B cell (primary cell): Measurements from ENCODE around the gene TMPRSS7.
"Not testable (repeated sequence)": the region's sequence is repeated elsewhere in the genome, so short reads cannot be mapped to it uniquely, and the experiment has no call there.

Experiments
- EZH2 ChIP-seq: IDR thresholded peaks from 2 replicates; pipeline ENCODE4 v1.6.1; 2012; ENCODE audit warnings: borderline replicate concordance, low read depth, mild to moderate bottlenecking, moderate library complexity, low read length; ENCODE audit not compliant: insufficient read depth, poor library complexity, severe bottlenecking
- TF ChIP-seq, protein P1 (sequence below): fragments of 200-600 bp; IDR thresholded peaks from one replicate; pipeline ENCODE4 v1.8.0; 2022; ENCODE audit warnings: antibody characterized with exemption, mild to moderate bottlenecking

DNA sequence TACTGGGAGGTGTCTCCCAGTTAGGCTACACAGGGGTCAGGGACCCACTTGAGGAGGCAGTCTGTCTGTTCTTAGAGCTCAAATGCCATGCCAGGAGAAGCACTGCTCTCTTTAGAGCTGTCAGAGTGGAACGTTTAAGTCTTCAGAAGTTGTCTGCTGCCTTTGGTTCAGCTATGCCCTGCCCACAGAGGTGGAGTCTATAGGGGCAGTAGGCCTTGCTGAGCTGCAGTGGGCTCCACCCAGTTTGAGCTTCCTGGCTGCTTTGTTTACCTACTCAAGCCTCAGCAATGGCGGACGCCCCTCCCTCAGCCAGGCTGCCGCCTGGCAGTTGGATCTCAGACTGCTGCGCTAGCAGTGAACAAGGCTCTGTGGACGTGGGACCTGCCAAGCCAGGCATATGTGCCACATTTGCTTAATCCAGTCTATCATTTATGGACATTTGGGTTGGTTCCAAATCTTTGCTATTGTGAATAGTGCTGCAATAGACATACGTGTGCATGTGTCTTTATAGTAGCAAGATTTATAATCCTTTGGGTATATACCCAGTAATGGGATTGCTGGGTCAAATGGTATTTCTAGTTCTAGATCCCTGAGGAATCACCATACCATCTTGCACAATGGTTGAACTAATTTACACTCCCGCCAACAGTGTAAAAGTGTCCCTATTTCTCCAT is 38.0 kb downstream of the TMPRSS7 start:
- TF ChIP-seq, protein P1, sequence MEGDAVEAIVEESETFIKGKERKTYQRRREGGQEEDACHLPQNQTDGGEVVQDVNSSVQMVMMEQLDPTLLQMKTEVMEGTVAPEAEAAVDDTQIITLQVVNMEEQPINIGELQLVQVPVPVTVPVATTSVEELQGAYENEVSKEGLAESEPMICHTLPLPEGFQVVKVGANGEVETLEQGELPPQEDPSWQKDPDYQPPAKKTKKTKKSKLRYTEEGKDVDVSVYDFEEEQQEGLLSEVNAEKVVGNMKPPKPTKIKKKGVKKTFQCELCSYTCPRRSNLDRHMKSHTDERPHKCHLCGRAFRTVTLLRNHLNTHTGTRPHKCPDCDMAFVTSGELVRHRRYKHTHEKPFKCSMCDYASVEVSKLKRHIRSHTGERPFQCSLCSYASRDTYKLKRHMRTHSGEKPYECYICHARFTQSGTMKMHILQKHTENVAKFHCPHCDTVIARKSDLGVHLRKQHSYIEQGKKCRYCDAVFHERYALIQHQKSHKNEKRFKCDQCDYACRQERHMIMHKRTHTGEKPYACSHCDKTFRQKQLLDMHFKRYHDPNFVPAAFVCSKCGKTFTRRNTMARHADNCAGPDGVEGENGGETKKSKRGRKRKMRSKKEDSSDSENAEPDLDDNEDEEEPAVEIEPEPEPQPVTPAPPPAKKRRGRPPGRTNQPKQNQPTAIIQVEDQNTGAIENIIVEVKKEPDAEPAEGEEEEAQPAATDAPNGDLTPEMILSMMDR: not testable (repeated sequence)
- not testable (repeated sequence) for TF ChIP-seq EZH2
